ENCODE results near the gene LACTB.

The LACTB gene

DNA sequence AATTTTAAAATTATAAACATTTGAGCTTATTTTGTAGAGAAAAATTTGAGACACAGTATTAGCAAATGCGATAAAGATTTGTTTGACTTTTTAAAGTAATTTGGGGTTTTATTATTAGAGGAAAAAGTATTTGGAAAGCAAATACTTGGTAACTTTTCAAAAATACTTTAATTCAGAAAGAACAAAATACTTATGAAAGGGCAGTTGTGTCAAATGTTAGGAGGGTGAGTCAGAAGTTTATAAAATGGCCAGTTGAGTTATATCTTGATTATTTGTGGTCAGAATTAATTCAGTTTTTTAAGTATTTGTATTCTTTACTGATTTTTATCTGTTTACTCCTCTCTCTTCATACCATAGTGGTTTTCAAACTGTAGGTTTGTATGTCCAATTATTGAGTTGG lies 12.1 kb downstream of the LACTB start:
- no peak for DNase-seq (ENCODE audit: low read depth)

GRCh38 chr15:63134245-63134985 lies 12.8 kb downstream of the LACTB start:
- no peak for DNase-seq (ENCODE audit: low read depth)

- DNase-seq (ENCODE audit: low read depth), result no peak
These were observed 13.6 kb downstream of the LACTB start for GRCh38 chr15:63135281-63135680.

DNA sequence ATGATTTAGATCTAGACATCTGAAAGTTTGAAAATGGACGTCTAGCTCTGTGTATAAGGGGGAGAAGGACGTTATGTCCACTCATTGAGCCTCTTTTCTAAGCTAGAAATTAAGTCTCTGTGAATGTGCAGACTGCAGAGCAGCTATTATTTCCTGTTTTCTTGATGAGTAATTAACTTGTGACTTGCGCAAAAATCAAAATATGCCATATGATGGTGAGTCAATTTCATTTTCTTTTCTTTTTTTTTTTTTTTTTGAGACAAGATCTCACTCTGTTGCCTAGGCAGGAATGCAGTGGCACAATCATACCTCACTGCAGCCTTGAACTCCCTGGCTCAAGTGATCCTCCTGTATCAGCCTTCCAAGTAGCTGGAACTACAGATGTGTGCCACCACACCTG lies 14.1 kb downstream of the LACTB start:
- DNase-seq (ENCODE audit: low read depth), result peak; percentile 65

- no peak for DNase-seq (ENCODE audit: low read depth)
These were observed 15.1 kb downstream of the LACTB start for GRCh38 chr15:63136742-63137141.

DNA sequence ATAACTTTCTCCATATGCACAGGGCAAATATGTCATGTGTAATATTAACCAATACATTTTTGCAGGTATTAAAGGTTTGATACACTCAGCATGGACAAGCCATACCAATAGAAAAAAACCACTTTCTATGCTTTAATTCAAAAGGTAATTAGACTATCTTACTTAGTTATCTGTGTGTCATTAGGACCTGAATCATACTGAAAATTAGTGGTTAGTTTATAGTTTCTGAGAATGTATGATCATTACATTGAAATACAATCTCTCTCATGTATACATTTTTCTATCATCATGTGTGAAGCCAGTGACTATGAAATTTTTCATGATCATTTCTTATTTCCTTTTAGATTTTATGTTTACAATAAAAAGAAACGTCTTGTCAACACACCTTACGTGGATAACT lies 19.3 kb downstream of the LACTB start:
- DNase-seq (ENCODE audit: low read depth), result no peak

GRCh38 chr15:63145426-63145825 lies 23.8 kb downstream of the LACTB start:
- DNase-seq (ENCODE audit: low read depth), result no peak

DNA sequence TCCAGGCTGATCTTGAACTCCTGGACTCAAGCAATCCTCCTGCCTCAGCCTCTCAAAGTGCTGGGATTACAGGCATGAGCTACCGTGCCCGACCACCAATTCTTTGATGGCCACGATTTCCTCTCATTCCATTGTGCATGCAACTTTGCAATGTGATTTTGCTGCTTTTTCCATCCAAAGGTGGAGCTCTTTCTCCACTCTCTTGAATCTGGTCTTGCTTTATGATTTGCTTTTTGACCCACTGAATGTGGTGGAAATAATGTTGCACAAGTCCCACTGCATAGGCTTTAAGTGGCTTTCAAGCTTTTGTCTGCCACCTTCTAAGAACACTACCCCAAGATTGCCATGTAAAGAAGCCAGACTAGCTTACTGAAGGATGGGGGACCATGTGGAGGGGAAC lies 25.0 kb downstream of the LACTB start:
- DNase-seq (ENCODE audit: low read depth), result no peak

DNA sequence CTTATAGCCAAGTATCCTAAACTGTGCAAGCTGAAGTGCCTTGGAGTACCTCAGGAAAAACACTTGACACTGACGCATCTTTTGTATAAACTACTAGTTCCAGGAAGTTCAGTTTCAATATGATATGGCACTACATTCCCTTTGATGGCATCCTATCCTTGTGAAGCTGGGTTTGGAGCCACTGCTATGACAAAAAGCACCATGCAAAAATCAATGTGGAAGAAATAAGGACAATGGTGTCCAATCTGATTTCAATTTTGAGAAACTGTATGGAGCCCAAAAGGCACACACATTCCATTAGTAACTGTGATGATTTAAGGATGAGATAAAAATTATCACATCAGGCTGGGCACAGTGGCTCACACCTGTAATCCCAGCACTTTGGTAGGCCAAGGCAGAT lies 30.0 kb downstream of the LACTB start:
- no peak for DNase-seq (ENCODE audit: low read depth)

GRCh38 chr15:63155486-63155885 lies 33.8 kb downstream of the LACTB start:
- no peak for DNase-seq (ENCODE audit: low read depth)

- no peak for DNase-seq (ENCODE audit: low read depth)
These were observed 34.5 kb downstream of the LACTB start for GRCh38 chr15:63156086-63156710.

- DNase-seq (ENCODE audit: low read depth), result no peak
These were observed 35.1 kb downstream of the LACTB start for GRCh38 chr15:63156755-63157117.

DNA sequence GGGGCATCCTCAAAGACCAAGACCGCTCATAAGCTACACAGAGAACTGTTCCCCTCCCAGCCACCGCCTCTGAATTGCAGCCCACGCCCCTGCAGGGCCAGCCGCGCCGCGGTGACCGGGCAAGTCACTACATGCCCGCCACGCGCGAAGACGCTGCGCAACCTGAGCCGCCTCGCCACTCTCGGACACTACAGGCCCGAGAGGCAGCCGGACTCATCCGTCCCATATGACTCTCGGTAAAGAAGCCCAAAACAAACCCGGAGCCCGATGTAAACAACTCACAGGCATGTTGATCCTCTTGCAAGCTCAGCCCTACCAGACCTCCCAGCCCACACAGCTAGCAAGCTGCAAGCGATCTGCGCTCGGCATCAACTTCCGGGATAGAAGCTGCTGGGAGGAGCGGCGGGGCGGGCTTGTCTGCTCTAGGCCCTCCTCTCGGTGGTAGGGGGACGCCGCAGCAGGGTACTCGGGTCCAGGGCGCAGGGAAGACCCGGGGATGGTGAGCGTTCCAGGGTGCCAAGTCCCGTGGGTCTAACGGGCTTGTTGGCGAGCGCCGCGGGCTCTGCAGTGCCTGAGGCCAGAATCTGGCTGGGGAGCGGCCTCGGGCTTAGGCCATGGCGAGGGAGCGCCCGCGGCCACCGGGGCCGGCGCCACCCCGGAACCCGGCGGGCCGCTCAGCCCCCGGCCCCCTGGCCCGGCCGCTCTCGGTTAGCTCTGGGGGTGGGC lies 35.6 kb downstream of the LACTB start, which contains the start of gene RPS27L:
Gene RPS27L (minus strand): TSS at position 360 of the 726 bp plus-strand sequence. CDS start 72 bp downstream, at position 288.
- peak; percentile 86 for DNase-seq (ENCODE audit: low read depth)

DNA sequence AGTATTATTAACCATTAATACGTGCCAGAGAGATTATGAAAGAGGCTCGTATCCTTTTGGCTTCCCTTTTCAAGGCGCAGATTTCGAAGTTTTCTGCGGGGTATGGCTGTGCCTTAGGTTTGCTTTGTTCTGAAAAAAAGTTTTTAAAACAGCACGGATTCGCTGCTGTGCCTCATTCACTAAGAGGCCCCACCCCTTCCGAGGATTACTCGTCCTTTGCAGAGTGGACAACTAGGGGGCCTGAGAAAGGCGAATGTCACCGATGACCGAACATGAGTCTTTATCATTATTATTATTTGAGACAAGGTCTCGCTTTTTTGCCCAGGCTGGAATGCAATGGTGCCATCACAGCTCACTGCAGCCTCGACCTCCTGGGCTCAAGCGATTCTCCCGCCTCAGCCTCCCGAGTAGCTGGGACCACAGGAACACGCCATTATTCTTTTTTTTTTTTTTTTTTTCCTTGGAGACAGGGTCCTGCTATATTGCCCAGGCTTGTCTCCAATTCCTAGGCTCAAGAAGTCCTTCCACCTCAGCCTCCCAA lies 36.3 kb downstream of the LACTB start:
- no peak for DNase-seq (ENCODE audit: low read depth)

GRCh38 chr15:63160638-63161037 lies 39.0 kb downstream of the LACTB start:
- DNase-seq (ENCODE audit: low read depth), result no peak

- no peak for DNase-seq (ENCODE audit: low read depth)
These were observed 41.6 kb downstream of the LACTB start for GRCh38 chr15:63163217-63163616.

DNA sequence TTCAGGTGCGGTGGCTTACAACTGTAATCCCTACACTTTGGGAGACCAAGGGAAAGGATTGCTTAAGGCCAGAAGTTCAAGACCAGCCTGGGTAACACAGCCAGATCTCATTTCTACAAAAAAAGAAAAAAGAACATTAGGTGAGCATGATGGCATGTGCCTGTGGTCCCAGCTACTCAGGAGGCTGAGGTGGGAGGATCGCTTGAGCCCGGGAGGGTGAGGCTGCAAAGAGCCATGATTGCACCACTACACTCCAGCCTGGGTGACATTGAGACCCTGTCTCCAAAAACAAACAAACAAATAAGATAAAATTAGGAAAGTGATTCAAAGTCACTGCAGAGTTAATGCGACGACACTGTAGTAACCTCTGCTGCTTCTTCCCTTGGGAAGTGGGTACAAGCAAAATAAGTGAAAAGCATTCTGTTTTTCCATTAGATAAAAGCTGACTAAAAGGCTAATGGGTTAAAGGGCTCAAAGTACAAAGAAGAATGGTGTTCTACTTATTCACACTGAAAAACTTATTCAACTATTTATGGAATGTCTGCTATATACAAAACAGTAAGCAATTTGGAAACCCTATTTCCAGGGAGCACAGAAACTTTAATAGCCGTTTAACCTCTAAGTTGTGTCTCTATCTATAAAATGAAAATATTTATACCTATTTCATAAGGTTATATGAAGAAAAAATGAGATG lies 43.7 kb downstream of the LACTB start:
- no peak for DNase-seq (ENCODE audit: low read depth)

GRCh38 chr15:63166219-63166618 lies 44.6 kb downstream of the LACTB start:
- no peak for DNase-seq (ENCODE audit: low read depth)

DNA sequence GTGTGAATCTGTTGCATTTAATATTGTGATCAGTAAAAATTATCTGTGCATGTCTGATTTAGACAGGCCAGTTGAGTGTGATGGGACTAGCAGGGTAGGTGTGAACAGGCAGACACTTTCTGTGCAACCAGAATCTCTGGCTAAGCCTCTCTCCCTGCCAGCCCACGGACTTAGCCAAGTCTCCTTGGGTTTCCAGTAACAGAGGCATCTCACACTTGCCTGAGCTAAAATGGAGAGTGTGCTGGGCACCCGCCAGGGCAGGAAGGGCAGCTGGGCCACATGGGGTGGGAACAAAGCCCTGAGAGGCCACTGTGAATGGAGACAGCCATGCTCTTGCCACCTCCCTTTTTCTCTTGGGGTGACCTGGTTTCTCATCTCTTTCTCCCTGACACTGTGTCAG lies 48.1 kb downstream of the LACTB start:
- DNase-seq (ENCODE audit: low read depth), result no peak

DNA sequence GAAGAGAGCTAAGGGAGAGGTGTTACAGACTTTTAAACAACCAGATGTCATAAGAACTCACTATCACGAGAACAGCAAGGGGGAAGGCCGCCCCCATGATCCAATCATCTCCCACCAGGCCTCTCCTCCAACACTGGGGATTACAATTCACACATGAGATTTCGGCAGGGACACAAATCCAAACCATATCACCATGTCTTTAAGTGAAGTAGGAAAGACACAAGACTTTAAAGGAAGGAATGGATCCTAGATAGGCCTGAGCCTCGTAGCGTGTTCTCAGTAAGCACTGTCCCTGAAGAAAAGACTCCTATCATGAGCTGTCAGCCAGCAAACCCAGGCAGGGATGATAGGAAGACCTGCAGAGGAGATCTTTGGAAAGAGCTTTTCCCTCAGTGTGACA lies 50.7 kb downstream of the LACTB start:
- no peak for DNase-seq (ENCODE audit: low read depth)

DNA sequence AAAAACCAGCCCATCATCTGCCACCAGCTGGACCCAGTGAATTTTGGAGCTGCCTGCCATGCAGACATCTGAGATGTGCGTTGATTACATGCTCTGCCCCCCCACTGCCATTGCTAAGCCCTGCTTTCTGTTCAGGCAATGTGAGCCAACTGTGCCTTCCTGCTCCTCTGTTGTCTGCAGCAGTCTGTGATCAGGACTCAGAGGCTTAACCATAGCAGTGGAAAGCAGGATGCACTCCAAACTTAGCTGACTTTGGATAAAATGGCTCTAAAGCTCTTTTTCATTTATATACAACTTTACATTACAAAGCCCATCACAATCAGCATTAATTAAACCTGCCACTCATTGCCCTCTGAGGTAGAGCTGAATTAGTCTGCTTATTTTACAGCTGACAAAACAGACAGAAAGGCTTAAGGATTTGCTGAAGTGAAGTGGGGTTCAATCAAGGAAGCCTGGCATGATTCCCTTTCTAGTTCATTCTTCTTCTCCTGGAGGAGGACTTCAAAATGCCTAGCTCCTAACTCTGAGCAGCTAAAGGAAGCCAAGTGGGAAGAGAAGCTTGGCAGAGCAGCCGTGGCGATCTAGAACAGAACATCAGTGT lies 51.3 kb downstream of the LACTB start:
- DNase-seq (ENCODE audit: low read depth), result no peak

GRCh38 chr15:63176302-63176701 lies 54.6 kb downstream of the LACTB start:
- DNase-seq (ENCODE audit: low read depth), result no peak
